ENCODE measurements around the gene MEF2C.

Gene MEF2C

GRCh38 chr5:88760527-88760926 lies 122.5 kb downstream of the MEF2C start:
- TF ChIP-seq GATA3 (IDR thresholded peaks at IDR 0.05; ENCODE audit: low read depth, low read length): no peak
- TF ChIP-seq GATA2 (IDR thresholded peaks at IDR 0.05; ENCODE audit: low read depth, low read length): no peak

DNA sequence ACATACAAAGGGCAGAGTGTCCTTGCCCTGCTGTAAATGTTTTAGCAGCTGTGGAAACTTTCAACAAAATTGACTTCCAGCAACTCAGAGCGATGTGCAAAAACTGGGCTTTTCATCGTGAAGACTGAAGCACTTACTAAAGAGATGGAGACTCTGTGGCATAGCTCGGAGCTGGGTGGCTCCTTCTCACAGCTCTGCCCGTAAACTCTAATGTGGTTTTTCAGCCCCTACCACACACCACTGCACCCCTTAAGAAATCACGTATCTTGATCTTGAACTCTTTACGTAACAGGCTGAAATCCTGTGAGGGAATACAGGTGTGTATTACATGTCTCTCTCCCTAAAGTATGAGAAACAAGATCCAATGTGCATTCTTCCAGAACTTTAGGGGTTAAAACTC lies 124.4 kb downstream of the MEF2C start:
- TF ChIP-seq GATA2 (IDR thresholded peaks at IDR 0.05; ENCODE audit: low read depth, low read length) (no peak), GATA3 (IDR thresholded peaks at IDR 0.05; ENCODE audit: low read depth, low read length) (no peak)

GRCh38 chr5:88758184-88758583 lies 124.8 kb downstream of the MEF2C start:
- TF ChIP-seq GATA2 (IDR thresholded peaks at IDR 0.05; ENCODE audit: low read depth, low read length): no peak
- no peak for TF ChIP-seq GATA3 (IDR thresholded peaks at IDR 0.05; ENCODE audit: low read depth, low read length)

DNA sequence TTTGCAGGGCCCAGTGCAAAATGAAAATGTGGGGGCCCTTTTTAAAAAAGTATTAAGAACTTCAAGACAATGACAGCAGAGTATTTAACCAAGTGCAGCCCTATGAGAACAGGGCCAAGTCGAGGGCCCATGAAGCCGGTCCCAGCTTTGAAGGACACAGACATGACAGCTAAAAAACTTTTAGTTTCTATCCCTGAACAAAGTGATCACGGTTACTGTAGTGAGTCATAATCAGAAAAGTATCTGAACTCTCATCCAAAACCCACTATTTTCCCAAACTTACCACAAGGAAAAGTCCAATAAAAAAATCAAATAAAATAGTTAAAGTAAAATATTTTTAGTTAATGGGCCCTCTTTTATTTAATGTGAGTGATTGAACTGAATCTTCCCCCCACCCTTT lies 126.0 kb downstream of the MEF2C start:
- TF ChIP-seq GATA2 (IDR thresholded peaks at IDR 0.05; ENCODE audit: low read depth, low read length) (no peak), GATA3 (IDR thresholded peaks at IDR 0.05; ENCODE audit: low read depth, low read length) (no peak)

- TF ChIP-seq GATA3 (IDR thresholded peaks at IDR 0.05; ENCODE audit: low read depth, low read length) (no peak), GATA2 (IDR thresholded peaks at IDR 0.05; ENCODE audit: low read depth, low read length) (no peak)
These were observed 134.3 kb downstream of the MEF2C start for GRCh38 chr5:88748666-88749065.

GRCh38 chr5:88746438-88746882 lies 136.5 kb downstream of the MEF2C start:
- TF ChIP-seq GATA3 (IDR thresholded peaks at IDR 0.05; ENCODE audit: low read depth, low read length) (no peak), GATA2 (IDR thresholded peaks at IDR 0.05; ENCODE audit: low read depth, low read length) (no peak)

- TF ChIP-seq GATA2 (IDR thresholded peaks at IDR 0.05; ENCODE audit: low read depth, low read length) (no peak), GATA3 (IDR thresholded peaks at IDR 0.05; ENCODE audit: low read depth, low read length) (no peak)
These were observed 137.8 kb downstream of the MEF2C start for GRCh38 chr5:88745093-88745696.

DNA sequence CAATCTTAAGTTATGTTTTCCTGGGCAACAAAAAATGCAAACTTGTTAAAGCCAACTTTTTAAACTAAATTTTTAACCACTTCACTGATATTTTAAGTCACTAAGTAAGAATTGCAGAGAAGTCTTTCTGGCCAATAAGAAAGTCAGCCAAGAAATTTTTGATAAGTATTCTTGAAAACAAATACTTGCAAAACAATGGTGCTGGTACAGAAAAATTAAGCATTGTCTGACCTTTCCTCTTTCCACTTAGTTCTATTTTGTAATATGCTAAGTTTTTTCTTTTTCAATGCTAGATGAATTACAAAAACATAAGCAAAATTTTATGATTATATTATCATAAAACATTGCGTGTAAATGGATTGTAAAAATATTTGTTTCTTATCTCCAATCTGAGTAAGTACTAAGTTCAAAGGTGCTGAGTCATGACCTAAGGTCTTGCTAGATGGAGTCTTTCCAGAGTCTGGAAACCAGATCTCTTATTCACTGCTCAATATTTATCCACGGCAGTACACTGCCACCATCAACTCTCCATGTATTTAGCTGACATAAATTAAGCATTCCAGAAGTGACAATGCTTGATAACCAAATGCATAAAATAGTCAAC lies 139.7 kb downstream of the MEF2C start:
- no peak for TF ChIP-seq GATA3 (IDR thresholded peaks at IDR 0.05; ENCODE audit: low read depth, low read length)
- TF ChIP-seq GATA2 (IDR thresholded peaks at IDR 0.05; ENCODE audit: low read depth, low read length): no peak

- TF ChIP-seq GATA2 (IDR thresholded peaks at IDR 0.05; ENCODE audit: low read depth, low read length) (no peak), GATA3 (IDR thresholded peaks at IDR 0.05; ENCODE audit: low read depth, low read length) (no peak)
These were observed 141.0 kb downstream of the MEF2C start for GRCh38 chr5:88741964-88742363.

- no peak for TF ChIP-seq GATA2 (IDR thresholded peaks at IDR 0.05; ENCODE audit: low read depth, low read length)
- TF ChIP-seq GATA3 (IDR thresholded peaks at IDR 0.05; ENCODE audit: low read depth, low read length): no peak
These were observed 142.3 kb downstream of the MEF2C start for GRCh38 chr5:88740604-88741185.

DNA sequence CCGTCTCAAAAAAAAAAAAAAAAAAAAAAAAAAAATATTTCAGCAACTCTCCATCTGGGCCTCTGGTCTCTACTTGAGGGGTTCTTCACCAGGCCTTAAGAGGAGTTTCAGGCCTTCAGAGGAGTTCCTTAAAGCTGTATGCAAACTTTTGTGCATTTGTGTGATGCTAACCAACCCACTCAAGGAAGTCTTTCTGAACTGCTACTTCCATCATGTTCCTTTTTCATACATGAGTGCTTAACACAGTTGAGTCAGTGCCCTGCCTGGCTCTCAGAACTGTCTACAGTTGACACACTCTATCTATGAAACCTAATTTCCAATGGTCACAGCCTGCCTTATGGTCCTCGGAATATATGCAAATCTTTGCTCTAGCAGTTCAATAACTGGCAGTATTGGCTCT lies 146.5 kb downstream of the MEF2C start:
- no peak for TF ChIP-seq GATA2 (IDR thresholded peaks at IDR 0.05; ENCODE audit: low read depth, low read length)

DNA sequence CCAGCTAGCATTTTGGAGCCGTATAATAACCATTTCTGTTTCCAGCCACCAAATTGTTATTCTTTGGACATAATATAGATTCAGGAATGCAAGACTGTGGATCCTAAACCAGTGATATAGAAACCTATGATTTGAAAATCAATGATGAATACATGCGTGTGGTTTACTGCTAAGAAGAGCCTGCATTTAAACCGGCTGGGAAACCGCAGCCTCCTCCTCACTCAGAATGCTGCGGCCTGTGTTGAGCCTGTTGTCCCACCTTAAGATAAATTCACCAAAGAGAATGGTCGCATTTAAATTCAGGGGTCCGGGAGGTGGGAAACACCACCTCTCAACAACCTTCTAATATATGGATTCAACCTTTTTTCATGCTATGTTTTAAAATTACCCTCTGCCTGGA lies 148.0 kb downstream of the MEF2C start:
- no peak for TF ChIP-seq GATA2 (IDR thresholded peaks at IDR 0.05; ENCODE audit: low read depth, low read length)
- TF ChIP-seq GATA3 (IDR thresholded peaks at IDR 0.05; ENCODE audit: low read depth, low read length): no peak

DNA sequence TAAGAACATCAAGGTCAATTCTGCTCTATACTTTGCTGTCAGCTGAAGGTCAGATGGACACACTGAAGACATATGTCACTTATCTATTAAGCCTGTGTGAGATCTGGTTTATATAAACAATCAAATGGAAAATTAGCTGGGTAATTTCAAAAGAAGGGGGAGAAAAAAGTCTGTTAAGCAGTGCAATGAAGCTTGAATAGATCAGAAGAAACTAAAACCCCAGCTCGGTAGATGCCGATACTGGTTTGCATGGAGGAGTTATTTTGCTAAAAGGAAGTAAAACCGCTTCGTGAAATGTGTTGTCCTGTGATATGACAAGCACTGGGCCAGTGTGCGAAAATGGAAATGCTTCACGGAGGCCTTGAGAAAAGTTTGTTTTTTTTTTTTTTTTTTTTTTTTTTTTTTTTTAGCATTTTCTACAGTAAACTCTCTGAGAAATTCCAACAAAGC lies 148.8 kb downstream of the MEF2C start:
- TF ChIP-seq GATA3 (IDR thresholded peaks at IDR 0.05; ENCODE audit: low read depth, low read length) (no peak), GATA2 (IDR thresholded peaks at IDR 0.05; ENCODE audit: low read depth, low read length) (no peak)

- TF ChIP-seq GATA3 (IDR thresholded peaks at IDR 0.05; ENCODE audit: low read depth, low read length) (no peak), GATA2 (IDR thresholded peaks at IDR 0.05; ENCODE audit: low read depth, low read length) (no peak)
These were observed 150.1 kb downstream of the MEF2C start for GRCh38 chr5:88732862-88733261.

DNA sequence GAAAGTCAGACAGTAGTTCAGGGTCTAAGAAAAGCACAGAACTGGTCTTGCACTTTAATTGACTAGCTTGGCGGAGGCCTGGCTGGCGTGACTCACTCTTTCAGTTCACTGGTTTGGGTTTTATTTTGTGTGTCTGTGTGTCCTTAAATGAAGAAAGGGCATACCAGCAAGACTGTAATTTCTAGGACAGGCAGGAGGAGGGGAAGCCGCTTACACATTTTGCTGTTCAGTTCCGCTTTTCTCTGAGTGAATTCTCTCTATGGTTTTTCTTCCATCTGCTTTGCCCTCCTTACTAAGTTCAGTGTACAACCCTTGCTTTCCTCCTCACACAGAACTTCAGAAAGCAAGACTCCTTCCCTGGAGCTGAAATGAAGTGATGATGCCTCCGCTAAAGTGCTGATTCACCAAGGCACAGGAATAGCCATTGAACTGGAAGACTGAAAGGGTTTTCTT lies 150.8 kb downstream of the MEF2C start:
- no peak for TF ChIP-seq GATA3 (IDR thresholded peaks at IDR 0.05; ENCODE audit: low read depth, low read length)
- TF ChIP-seq GATA2 (IDR thresholded peaks at IDR 0.05; ENCODE audit: low read depth, low read length): no peak

Measured in SH-SY5Y (cell line).